Body of pancreas (tissue), 4 donors: ENCODE measurements around the gene ADAMTSL3.

ENCODE experiments used
- CTCF ChIP-seq, 7 experiments: fragments of 450-650 bp in 4 of 7; fragments of 200-600 bp in 3 of 7; sonication (generic) in 3 of 7; IDR thresholded peaks; one replicate each; pipeline ENCODE4 v1.5.1; 2016 to 2019; ENCODE audit warnings: antibody characterized with exemption in 7 of 7
- POLR2A ChIP-seq, 3 donors: fragments of 450-650 bp; IDR thresholded peaks; one replicate each; pipeline ENCODE4 v1.6.1; 2016; ENCODE audit warnings: antibody characterized with exemption in 3 of 3, mild to moderate bottlenecking in 2 of 3

GRCh38 chr15:83918011-83918410 is 264.1 kb downstream of the ADAMTSL3 start:
- TF ChIP-seq CTCF (IDR thresholded peaks at IDR 0.05) (no peak), POLR2A (IDR thresholded peaks at IDR 0.05) (no peak)
